PFSK-1 (cell line): Measurements from ENCODE around the gene C1orf21.

Experiments used
- FOXP2 ChIP-seq: optimal IDR thresholded peaks from 2 replicates; pipeline ENCODE3; 2011; ENCODE audit warnings: borderline replicate concordance, control low read depth, inconsistent platforms; ENCODE audit not compliant: insufficient read depth; ENCODE audit errors: extremely low read length, extremely low read depth
- POLR2AphosphoS5 ChIP-seq: IDR thresholded peaks from 2 replicates; pipeline ENCODE4 v1.6.1; 2012; ENCODE audit warnings: low read depth, mild to moderate bottlenecking, control low read depth, low read length, moderate library complexity
- SIN3A ChIP-seq: IDR thresholded peaks from 2 replicates; pipeline ENCODE4 v1.6.1; 2012; ENCODE audit warnings: mild to moderate bottlenecking, low read length, moderate library complexity, borderline replicate concordance; ENCODE audit not compliant: insufficient read depth
- TAF1 ChIP-seq: IDR thresholded peaks from 2 replicates; pipeline ENCODE4 v1.6.1; 2012; ENCODE audit warnings: low read length, control low read depth, borderline replicate concordance; ENCODE audit not compliant: insufficient read depth
- TF ChIP-seq, protein P1 (sequence below), 2 experiments: IDR thresholded peaks; 2 replicates each; pipeline versions ENCODE4 v1.6.1 to v1.8.0; 2011 to 2012; ENCODE audit warnings: low read depth in 2 of 2, low read length in 2 of 2, control low read depth in 1 of 2, inconsistent platforms in 1 of 2, mild to moderate bottlenecking in 1 of 2, moderate library complexity in 1 of 2; ENCODE audit not compliant: insufficient read depth in 1 of 2

DNA sequence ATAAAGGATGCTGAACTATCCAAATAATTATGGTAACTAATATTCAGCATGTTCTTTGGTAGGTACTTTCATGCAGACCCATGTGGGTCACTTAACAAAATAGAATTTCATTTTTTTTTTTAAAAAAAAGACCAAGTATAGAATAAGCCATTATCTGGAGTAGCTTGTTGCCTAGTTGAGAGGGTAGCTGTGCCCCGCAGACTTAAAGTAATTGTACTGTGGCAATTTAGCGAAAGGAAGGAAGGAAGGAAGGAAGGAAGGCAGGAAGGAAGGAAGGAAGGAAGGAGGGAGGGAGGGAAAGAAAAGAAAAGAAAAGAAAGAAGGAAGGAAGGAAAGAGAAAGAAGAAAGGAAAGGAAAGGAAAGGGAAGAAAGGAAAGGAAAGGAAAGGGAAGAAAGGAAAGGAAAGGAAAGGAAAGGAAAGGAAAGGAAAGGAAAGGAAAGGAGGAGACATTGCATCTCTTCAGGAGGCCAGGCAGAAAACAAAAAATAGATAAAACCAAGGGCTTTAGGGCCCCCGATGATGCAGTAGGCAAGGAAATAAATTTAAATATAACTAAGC, 35.3 kb upstream of the C1orf21 start:
- TF ChIP-seq POLR2AphosphoS5 (no peak), TAF1 (no peak), SIN3A (no peak), FOXP2 (no peak)
- TF ChIP-seq, protein P1, sequence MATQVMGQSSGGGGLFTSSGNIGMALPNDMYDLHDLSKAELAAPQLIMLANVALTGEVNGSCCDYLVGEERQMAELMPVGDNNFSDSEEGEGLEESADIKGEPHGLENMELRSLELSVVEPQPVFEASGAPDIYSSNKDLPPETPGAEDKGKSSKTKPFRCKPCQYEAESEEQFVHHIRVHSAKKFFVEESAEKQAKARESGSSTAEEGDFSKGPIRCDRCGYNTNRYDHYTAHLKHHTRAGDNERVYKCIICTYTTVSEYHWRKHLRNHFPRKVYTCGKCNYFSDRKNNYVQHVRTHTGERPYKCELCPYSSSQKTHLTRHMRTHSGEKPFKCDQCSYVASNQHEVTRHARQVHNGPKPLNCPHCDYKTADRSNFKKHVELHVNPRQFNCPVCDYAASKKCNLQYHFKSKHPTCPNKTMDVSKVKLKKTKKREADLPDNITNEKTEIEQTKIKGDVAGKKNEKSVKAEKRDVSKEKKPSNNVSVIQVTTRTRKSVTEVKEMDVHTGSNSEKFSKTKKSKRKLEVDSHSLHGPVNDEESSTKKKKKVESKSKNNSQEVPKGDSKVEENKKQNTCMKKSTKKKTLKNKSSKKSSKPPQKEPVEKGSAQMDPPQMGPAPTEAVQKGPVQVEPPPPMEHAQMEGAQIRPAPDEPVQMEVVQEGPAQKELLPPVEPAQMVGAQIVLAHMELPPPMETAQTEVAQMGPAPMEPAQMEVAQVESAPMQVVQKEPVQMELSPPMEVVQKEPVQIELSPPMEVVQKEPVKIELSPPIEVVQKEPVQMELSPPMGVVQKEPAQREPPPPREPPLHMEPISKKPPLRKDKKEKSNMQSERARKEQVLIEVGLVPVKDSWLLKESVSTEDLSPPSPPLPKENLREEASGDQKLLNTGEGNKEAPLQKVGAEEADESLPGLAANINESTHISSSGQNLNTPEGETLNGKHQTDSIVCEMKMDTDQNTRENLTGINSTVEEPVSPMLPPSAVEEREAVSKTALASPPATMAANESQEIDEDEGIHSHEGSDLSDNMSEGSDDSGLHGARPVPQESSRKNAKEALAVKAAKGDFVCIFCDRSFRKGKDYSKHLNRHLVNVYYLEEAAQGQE (IDR thresholded peaks at IDR 0.05; ENCODE audit: insufficient read depth in 1 of 2, low read depth in 2 of 2, low read length in 2 of 2) = no peak
